Upper lobe of left lung (tissue), 6 donors: ENCODE measurements around the gene PICALM. TPM values are rescaled to one million over a fixed set of nuclear protein-coding genes. Genes with fewer than 3 reads are reported as not detected.

Source experiments
- ATAC-seq, 2 donors: fragments of 200-7000 bp; cut with Tn5 transposase; one replicate each; pipeline ENCODE4 v1.9.1; 2022; ENCODE audit warnings: mild to moderate bottlenecking in 2 of 2, moderate library complexity in 2 of 2; ENCODE audit not compliant: low FRiP score in 2 of 2
- DNase-seq, 2 donors: peaks; one replicate each; pipeline ENCODE4 v3.0.0-alpha.2; 2019 to 2020
- H3K27ac ChIP-seq, 4 donors: fragments of 200-600 bp; sonication (generic); one replicate each; pipeline ENCODE4 v1.5.1; 2016 to 2019
- H3K27me3 ChIP-seq, 4 donors: fragments of 200-600 bp; sonication (generic); one replicate each; pipeline ENCODE4 v1.5.1; 2017 to 2019
- H3K36me3 ChIP-seq, 4 donors: fragments of 200-600 bp; sonication (generic); one replicate each; pipeline ENCODE4 v1.5.1; 2016 to 2019
- H3K4me1 ChIP-seq, 4 donors: fragments of 200-600 bp; sonication (generic); one replicate each; pipeline ENCODE4 v1.5.1; 2018 to 2019
- H3K4me3 ChIP-seq, 4 donors: fragments of 200-600 bp; sonication (generic); one replicate each; pipeline ENCODE4 v1.5.1; 2017 to 2019; ENCODE audit warnings: mild to moderate bottlenecking in 2 of 4, moderate library complexity in 1 of 4
- H3K9me3 ChIP-seq, 4 donors: fragments of 200-600 bp; sonication (generic); one replicate each; pipeline ENCODE4 v1.5.1; 2018 to 2019
- EP300 ChIP-seq, 4 donors: sonication (generic); formaldehyde crosslinking; IDR thresholded peaks; one replicate each; pipeline ENCODE4 v1.5.1; 2017; ENCODE audit warnings: antibody characterized with exemption in 4 of 4, control low read depth in 2 of 4
- POLR2A ChIP-seq, 4 donors: fragments of 450-650 bp; IDR thresholded peaks; one replicate each; pipeline ENCODE4 v1.5.1; 2016 to 2017; ENCODE audit warnings: antibody characterized with exemption in 4 of 4, mild to moderate bottlenecking in 2 of 4
- POLR2AphosphoS5 ChIP-seq, 2 donors: sonication (generic); formaldehyde crosslinking; IDR thresholded peaks; one replicate each; pipeline ENCODE4 v1.5.1; 2017; ENCODE audit warnings: antibody characterized with exemption in 2 of 2
- WGBS, 2 donors: methylation state at CpG; one replicate each; pipeline ENCODE4 v1.1.5; 2017 to 2018; 5-methylcytosine and 5-hydroxymethylcytosine counted together
- total RNA-seq, 6 donors: library from RNA; depleted of rRNA in 4 of 6; stranded (reverse); fragments of >200 nt in 4 of 6; gene quantifications; one replicate each; pipeline versions ENCODE4 v1.1.0 to v1.2.1, GENCODE V29; 2016 to 2021
- TF ChIP-seq, protein P1 (sequence below), 6 experiments: fragments of 450-650 bp in 4 of 6; fragments of 200-600 bp in 2 of 6; sonication (generic) in 2 of 6; IDR thresholded peaks; one replicate each; pipeline ENCODE4 v1.5.1; 2016 to 2019; ENCODE audit warnings: antibody characterized with exemption in 6 of 6
- donor health status: DM: no; HTN: no; CAD: no; lungs with moderate emphysema.
- donor health status: DM: no; HTN: yes; CAD: no; lungs with severe emphysema.

The PICALM gene
- total RNA-seq, 6 donors from 2014 or later = 144 to 294 (median 198) TPM

GRCh38 chr11:85991508-85991907, 77.4 kb downstream of the PICALM start:
- 88 to 100% methylated on average over 2 of the region's 2 CpGs for WGBS, 2 donors
- TF ChIP-seq POLR2A (IDR thresholded peaks at IDR 0.05) = no peak
- TF ChIP-seq, protein P1, sequence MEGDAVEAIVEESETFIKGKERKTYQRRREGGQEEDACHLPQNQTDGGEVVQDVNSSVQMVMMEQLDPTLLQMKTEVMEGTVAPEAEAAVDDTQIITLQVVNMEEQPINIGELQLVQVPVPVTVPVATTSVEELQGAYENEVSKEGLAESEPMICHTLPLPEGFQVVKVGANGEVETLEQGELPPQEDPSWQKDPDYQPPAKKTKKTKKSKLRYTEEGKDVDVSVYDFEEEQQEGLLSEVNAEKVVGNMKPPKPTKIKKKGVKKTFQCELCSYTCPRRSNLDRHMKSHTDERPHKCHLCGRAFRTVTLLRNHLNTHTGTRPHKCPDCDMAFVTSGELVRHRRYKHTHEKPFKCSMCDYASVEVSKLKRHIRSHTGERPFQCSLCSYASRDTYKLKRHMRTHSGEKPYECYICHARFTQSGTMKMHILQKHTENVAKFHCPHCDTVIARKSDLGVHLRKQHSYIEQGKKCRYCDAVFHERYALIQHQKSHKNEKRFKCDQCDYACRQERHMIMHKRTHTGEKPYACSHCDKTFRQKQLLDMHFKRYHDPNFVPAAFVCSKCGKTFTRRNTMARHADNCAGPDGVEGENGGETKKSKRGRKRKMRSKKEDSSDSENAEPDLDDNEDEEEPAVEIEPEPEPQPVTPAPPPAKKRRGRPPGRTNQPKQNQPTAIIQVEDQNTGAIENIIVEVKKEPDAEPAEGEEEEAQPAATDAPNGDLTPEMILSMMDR (IDR thresholded peaks at IDR 0.05) = no peak
- no peak for TF ChIP-seq EP300 (IDR thresholded peaks at IDR 0.05)
- no peak for TF ChIP-seq POLR2AphosphoS5 (IDR thresholded peaks at IDR 0.05)
- Histone ChIP-seq H3K4me1 (peaks cover 0 to 7% (median 5%) of the 10 kb centered on the region in 4 donors), H3K27ac (no peak overlapping the region), H3K9me3 (no peaks in the 10 kb centered on the region), H3K4me3 (no peak overlapping the region), H3K36me3 (peaks cover 7 to 75% (median 27%) of the 10 kb centered on the region in 4 donors), H3K27me3 (no peaks in the 10 kb centered on the region)
- DNase-seq (no peak), ATAC-seq (no peak)

DNA sequence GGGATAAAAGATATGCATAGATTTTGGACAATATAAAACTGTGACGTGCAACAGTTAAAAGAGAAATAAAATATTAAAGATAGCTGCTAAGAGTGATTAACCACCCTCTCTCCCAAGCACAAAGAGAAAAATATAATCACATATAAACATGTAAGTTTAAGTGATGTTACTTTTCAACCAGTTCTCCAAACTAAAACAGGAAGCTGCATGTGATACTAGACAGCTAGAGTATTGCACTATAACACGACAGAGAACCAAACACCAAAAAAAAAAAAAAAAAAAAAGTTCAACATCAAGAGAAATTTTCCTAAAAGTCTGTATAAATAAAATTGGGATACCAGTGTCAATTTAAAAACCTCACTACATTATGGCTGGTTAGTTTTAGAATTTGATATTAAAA, 79.1 kb downstream of the PICALM start:
- Histone ChIP-seq H3K27ac (no peak overlapping the region), H3K4me3 (no peak overlapping the region), H3K9me3 (no peaks in the 10 kb centered on the region), H3K27me3 (no peaks in the 10 kb centered on the region), H3K36me3 (peaks cover 2 to 60% (median 21%) of the 10 kb centered on the region in 4 donors), H3K4me1 (peaks cover 0 to 7% (median 5%) of the 10 kb centered on the region in 4 donors)
- whole genome bisulfite sequencing, 2 donors = 64 to 84% methylated on average over 2 of the region's 2 CpGs
- no peak for ATAC-seq
- DNase-seq = no peak
- TF ChIP-seq POLR2A (IDR thresholded peaks at IDR 0.05) (no peak), POLR2AphosphoS5 (IDR thresholded peaks at IDR 0.05) (no peak), EP300 (IDR thresholded peaks at IDR 0.05) (no peak)
- TF ChIP-seq, protein P1 (IDR thresholded peaks at IDR 0.05) = no peak

DNA sequence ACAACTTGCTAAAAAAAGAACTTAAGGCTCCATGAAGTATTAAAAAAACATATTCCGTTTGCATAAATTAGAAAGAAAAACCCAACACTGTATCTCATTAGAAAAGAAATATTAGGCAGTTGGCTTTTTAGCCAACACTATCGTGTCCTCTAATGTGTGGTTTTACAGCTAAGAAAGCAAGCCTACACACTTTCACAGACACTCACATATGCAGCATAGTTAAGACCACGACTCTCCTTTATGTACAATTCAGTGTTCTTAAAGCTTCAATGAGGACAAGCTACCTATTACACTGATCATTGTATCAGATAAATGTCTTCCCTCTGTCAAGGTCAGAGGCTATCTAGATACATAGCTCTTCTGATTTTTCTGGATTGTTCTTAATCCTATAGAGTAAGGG, 80.1 kb downstream of the PICALM start:
- Histone ChIP-seq H3K4me1 (peaks cover 0 to 7% (median 5%) of the 10 kb centered on the region in 4 donors), H3K27ac (no peak overlapping the region), H3K4me3 (no peak overlapping the region), H3K9me3 (no peaks in the 10 kb centered on the region), H3K36me3 (peaks cover 0 to 52% (median 14%) of the 10 kb centered on the region in 4 donors), H3K27me3 (no peaks in the 10 kb centered on the region)
- DNase-seq (no peak), ATAC-seq (no peak)
- TF ChIP-seq POLR2A (IDR thresholded peaks at IDR 0.05) = no peak
- no peak for TF ChIP-seq POLR2AphosphoS5 (IDR thresholded peaks at IDR 0.05)
- TF ChIP-seq, protein P1 (IDR thresholded peaks at IDR 0.05) = no peak
- TF ChIP-seq EP300 (IDR thresholded peaks at IDR 0.05) = no peak
- 68 to 82% methylated on average over 3 of the region's 3 CpGs for WGBS, 2 donors

GRCh38 chr11:85977751-85978160, 91.1 kb downstream of the PICALM start:
- DNase-seq = no peak
- H3K27ac ChIP-seq = peak overlapping the region in 1 of 4 donors; percentile 0
- no peaks in the 10 kb centered on the region for H3K27me3 ChIP-seq
- H3K9me3 ChIP-seq = no peaks in the 10 kb centered on the region
- no peak overlapping the region for H3K4me3 ChIP-seq
- no peak for TF ChIP-seq POLR2A (IDR thresholded peaks at IDR 0.05)
- TF ChIP-seq EP300 (IDR thresholded peaks at IDR 0.05) = no peak
- TF ChIP-seq, protein P1 (IDR thresholded peaks at IDR 0.05) = no peak
- TF ChIP-seq POLR2AphosphoS5 (IDR thresholded peaks at IDR 0.05) = no peak
- ATAC-seq = peak in 1 of 2 donors; percentile 68
- H3K36me3 ChIP-seq = peaks cover 17 to 85% (median 31%) of the 10 kb centered on the region in 4 donors
- H3K4me1 ChIP-seq = peaks cover 0 to 19% (median 6%) of the 10 kb centered on the region in 4 donors
- 65 to 71% methylated on average over 4 of the region's 4 CpGs for WGBS, 2 donors

DNA sequence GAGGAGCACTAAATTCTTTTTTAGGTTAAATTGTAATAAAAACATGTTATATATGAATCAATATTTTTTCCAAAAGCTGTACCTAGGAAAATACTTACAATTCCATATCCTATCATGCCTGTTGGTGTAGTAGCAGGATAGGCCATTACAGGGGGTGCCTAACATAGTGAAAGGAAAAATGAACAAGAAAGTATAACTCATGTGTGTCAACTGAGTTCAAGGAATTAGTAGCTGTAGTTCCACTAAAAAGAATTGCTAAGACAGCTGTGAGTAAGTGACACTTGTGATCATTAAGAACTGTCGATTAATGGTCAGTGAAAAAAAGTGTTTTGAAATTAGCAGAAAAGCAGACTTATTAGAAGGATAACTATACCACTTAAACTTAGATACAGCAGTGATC, 92.4 kb downstream of the PICALM start:
- peaks cover 11 to 87% (median 37%) of the 10 kb centered on the region in 4 donors for H3K36me3 ChIP-seq

More for the DNA sequence above, 92.4 kb downstream of the PICALM start:
- no peak for DNase-seq
- ATAC-seq = no peak
- H3K27me3 ChIP-seq = no peaks in the 10 kb centered on the region
- no peak overlapping the region for H3K4me3 ChIP-seq
- no peaks in the 10 kb centered on the region for H3K9me3 ChIP-seq
- TF ChIP-seq, protein P1 (IDR thresholded peaks at IDR 0.05) = no peak
- TF ChIP-seq POLR2AphosphoS5 (IDR thresholded peaks at IDR 0.05) (no peak), EP300 (IDR thresholded peaks at IDR 0.05) (no peak)
- 86 to 90% methylated on average over 1 of the region's 1 CpG for WGBS, 2 donors
- peak overlapping the region in 2 of 4 donors; percentile 16 to 34 for H3K27ac ChIP-seq
- H3K4me1 ChIP-seq = peaks cover 0 to 19% (median 6%) of the 10 kb centered on the region in 4 donors
